Ureter (tissue), 1 donor: ENCODE measurements around the gene GUF1. TPM values are rescaled to one million over a fixed set of nuclear protein-coding genes. Genes with fewer than 3 reads are reported as not detected.

Source experiments
- DNase-seq: peaks from one replicate; pipeline ENCODE4 v3.0.0-alpha.2; 2020; ENCODE audit warnings: low spot score
- total RNA-seq: library from RNA; stranded (reverse); gene quantifications from one replicate; pipeline ENCODE4 v1.2.4, GENCODE V29; 2023
- donor health status: DM: yes; HTN: yes; CAD: no.

GUF1 gene
- total RNA-seq, result 35.9 TPM

GRCh38 chr4:44678094-44679041 lies at the start of gene GUF1:
Gene GUF1, plus strand, starts transcription at chr4:44678420. Its CDS starts 203 bp downstream, at chr4:44678623.
- DNase-seq, result peak; percentile 91

GRCh38 chr4:44629280-44629866 lies 48.8 kb upstream of the GUF1 start:
- DNase-seq, result no peak

- DNase-seq, result no peak
Observed at GRCh38 chr4:44632089-44632488, 46.1 kb upstream of the GUF1 start.

GRCh38 chr4:44632733-44633132 lies 45.5 kb upstream of the GUF1 start:
- DNase-seq, result no peak

GRCh38 chr4:44638091-44638490 lies 40.1 kb upstream of the GUF1 start:
- no peak for DNase-seq

GRCh38 chr4:44646151-44646550 lies 32.1 kb upstream of the GUF1 start:
- DNase-seq, result no peak

GRCh38 chr4:44651425-44651824 lies 26.8 kb upstream of the GUF1 start, which contains the start of gene YIPF7:
Gene YIPF7, minus strand, starts transcription at chr4:44651625. Its CDS starts 1,525 bp downstream, at chr4:44650100.
- DNase-seq, result no peak

GRCh38 chr4:44652002-44652401 lies 26.2 kb upstream of the GUF1 start:
- no peak for DNase-seq

GRCh38 chr4:44660396-44660795 lies 17.8 kb upstream of the GUF1 start:
- DNase-seq, result no peak

GRCh38 chr4:44661940-44662622 lies 16.1 kb upstream of the GUF1 start:
- DNase-seq, result no peak

GRCh38 chr4:44662623-44663005 lies 15.6 kb upstream of the GUF1 start:
- DNase-seq, result no peak

GRCh38 chr4:44663539-44664263 lies 14.5 kb upstream of the GUF1 start:
- DNase-seq, result no peak

GRCh38 chr4:44668526-44668925 lies 9.7 kb upstream of the GUF1 start:
- DNase-seq, result no peak

GRCh38 chr4:44670506-44671199 lies 7.6 kb upstream of the GUF1 start:
- DNase-seq, result no peak

GRCh38 chr4:44671636-44672035 lies 6.6 kb upstream of the GUF1 start:
- DNase-seq, result no peak

GRCh38 chr4:44674471-44674870 lies 3.7 kb upstream of the GUF1 start:
- DNase-seq, result no peak

GRCh38 chr4:44675366-44675765 lies 2.9 kb upstream of the GUF1 start:
- no peak for DNase-seq

- DNase-seq, result no peak
Observed at GRCh38 chr4:44679060-44679459, 840 bp downstream of the GUF1 start.

GRCh38 chr4:44684648-44685047 lies 6.4 kb downstream of the GUF1 start:
- no peak for DNase-seq

GRCh38 chr4:44700427-44700826 lies 22.2 kb downstream of the GUF1 start:
- DNase-seq, result no peak

- DNase-seq, result no peak
Observed at GRCh38 chr4:44701037-44701436, 22.8 kb downstream of the GUF1 start.
